ENCODE data around the gene TENT4B. TPM values are rescaled to one million over a fixed set of nuclear protein-coding genes. Genes with fewer than 3 reads are reported as not detected.

Gene TENT4B
- total RNA-seq, 1 experiment from 2014 or later: 13.0 TPM

DNA sequence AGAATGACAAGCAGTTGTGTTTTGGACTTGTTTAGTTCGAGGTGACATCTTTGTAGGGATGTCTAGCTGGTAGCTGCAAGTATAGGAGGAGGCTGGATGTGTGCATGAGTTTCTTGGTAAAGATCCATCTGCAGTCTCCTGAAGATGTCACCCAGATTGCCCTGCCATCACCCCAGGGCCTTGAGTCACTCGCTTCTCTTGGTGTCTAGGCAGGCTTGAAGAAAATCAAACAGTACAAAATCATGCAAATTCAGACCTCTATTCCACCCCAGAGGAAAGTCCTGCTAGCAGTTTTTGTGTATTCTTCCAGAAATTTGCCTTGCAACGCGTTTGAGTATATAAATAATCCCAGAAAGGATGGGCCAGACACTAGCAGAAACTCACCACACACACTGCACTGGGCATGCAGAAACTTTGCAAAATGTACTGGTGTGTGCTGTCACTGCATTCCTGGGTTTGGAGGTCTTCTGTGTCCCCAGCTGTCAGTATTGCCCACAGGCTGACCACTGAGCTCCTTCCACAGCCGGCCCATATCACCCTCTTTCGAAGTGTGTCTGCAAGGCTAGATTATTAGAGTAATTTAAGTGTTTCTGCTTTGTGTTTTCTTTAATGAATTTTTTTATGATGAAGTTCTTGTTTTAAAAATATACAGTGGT is 51.5 kb downstream of the TENT4B start:
- H2BK120ac ChIP-seq (ENCODE audit: low read depth, low read length, poor library complexity, severe bottlenecking): no peak overlapping the region
- no peak overlapping the region for H3K9ac ChIP-seq (ENCODE audit: extremely low read depth, insufficient read length, low read length)
- no peaks in the 10 kb centered on the region for H3K36me3 Mint-ChIP-seq (ENCODE audit: insufficient read depth in 1 of 3, low read depth in 3 of 3)
- no peaks in the 10 kb centered on the region for H3K23me2 ChIP-seq (ENCODE audit: insufficient read length, low read depth, low read length, poor library complexity, severe bottlenecking)
- H3T11ph ChIP-seq (ENCODE audit: low read length): no peak overlapping the region
- H2BK15ac ChIP-seq (ENCODE audit: low read depth, low read length): no peak overlapping the region
- H2AK5ac ChIP-seq (ENCODE audit: insufficient read length, low read length): no peak overlapping the region
- no peak overlapping the region for H2BK12ac ChIP-seq (ENCODE audit: insufficient read length, low read depth, low read length)
- TF ChIP-seq, protein P1, sequence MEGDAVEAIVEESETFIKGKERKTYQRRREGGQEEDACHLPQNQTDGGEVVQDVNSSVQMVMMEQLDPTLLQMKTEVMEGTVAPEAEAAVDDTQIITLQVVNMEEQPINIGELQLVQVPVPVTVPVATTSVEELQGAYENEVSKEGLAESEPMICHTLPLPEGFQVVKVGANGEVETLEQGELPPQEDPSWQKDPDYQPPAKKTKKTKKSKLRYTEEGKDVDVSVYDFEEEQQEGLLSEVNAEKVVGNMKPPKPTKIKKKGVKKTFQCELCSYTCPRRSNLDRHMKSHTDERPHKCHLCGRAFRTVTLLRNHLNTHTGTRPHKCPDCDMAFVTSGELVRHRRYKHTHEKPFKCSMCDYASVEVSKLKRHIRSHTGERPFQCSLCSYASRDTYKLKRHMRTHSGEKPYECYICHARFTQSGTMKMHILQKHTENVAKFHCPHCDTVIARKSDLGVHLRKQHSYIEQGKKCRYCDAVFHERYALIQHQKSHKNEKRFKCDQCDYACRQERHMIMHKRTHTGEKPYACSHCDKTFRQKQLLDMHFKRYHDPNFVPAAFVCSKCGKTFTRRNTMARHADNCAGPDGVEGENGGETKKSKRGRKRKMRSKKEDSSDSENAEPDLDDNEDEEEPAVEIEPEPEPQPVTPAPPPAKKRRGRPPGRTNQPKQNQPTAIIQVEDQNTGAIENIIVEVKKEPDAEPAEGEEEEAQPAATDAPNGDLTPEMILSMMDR (conservative IDR thresholded peaks at IDR 0.05): no peak
- H3K27me3 ChIP-seq (ENCODE audit: insufficient read depth, low read length): no peaks in the 10 kb centered on the region
- H3K9me3 ChIP-seq (ENCODE audit: control insufficient read depth, low read depth, low read length): no peaks in the 10 kb centered on the region
- no peak overlapping the region for H3K56ac ChIP-seq (ENCODE audit: insufficient read length, low read depth, low read length)
- peaks cover 3% of the 10 kb centered on the region for H4K20me1 ChIP-seq (ENCODE audit: control insufficient read depth, insufficient read depth, insufficient read length)
- H3K18ac ChIP-seq (ENCODE audit: insufficient read length, low read depth, low read length): no peak overlapping the region
- no peak overlapping the region; the same call in 1 of the 2 replicates for H3K14ac ChIP-seq (ENCODE audit: insufficient read depth, low read length)
- no peaks in the 10 kb centered on the region for H3K27me3 Mint-ChIP-seq (ENCODE audit: low read depth)
- no peak overlapping the region for H2BK5ac ChIP-seq (ENCODE audit: insufficient read length, low read length)
- no peaks in the 10 kb centered on the region for H3K79me1 ChIP-seq (ENCODE audit: insufficient read depth, low read depth, low read length, poor library complexity, severe bottlenecking)
- no peak overlapping the region for H3K23ac ChIP-seq (ENCODE audit: insufficient read length, low read depth, low read length)
- WGBS (ENCODE audit: extremely low coverage, insufficient read length, low lambda C conversion rate): no CpG with 5 or more reads among the region's 6 CpGs
- H4K5ac ChIP-seq (ENCODE audit: insufficient read length, low read depth, low read length): no peak overlapping the region
- no peaks in the 10 kb centered on the region for H3K9me3 Mint-ChIP-seq
- H4K91ac ChIP-seq (ENCODE audit: insufficient read length, low read depth, low read length): no peak overlapping the region
- no peak overlapping the region for H2AFZ ChIP-seq (ENCODE audit: low read length)
- peaks cover 1% of the 10 kb centered on the region; the same call in 1 of the 2 replicates for H3K79me2 ChIP-seq (ENCODE audit: insufficient read depth, low read length)
- H3K27ac ChIP-seq (ENCODE audit: insufficient read length, low read depth, low read length): no peak overlapping the region
- H3K4me2 ChIP-seq (ENCODE audit: insufficient read depth, insufficient read length, low read length): no peak overlapping the region
- no peak overlapping the region for H3K27ac Mint-ChIP-seq
- no peak overlapping the region for H3K4me3 Mint-ChIP-seq
- H2BK20ac ChIP-seq (ENCODE audit: low read depth, low read length, poor library complexity, severe bottlenecking): no peak overlapping the region
- no peak overlapping the region for H3K4ac ChIP-seq (ENCODE audit: low read depth, low read length)
- DNase-seq: no peak
- H3K4me1 ChIP-seq (ENCODE audit: insufficient read depth, low read length): no peaks in the 10 kb centered on the region
- no peak overlapping the region for H4K8ac ChIP-seq (replicated peaks; ENCODE audit: insufficient read length, low read depth, low read length)
- H3K4me1 Mint-ChIP-seq: peaks cover 10 to 16% of the 10 kb centered on the region in 2 experiments
